Central memory CD8-positive, alpha-beta T cell (primary cell): ENCODE data around the gene SLC35B4.

Experiments
- ATAC-seq: fragments of 150-1000 bp; cut with Tn5 transposase; replicated peaks from 2 replicates; pipeline ENCODE4 v1.10.0; 2022; ENCODE audit warnings: mild to moderate bottlenecking, moderate FRiP score, moderate number of reproducible peaks; ENCODE audit not compliant: poor library complexity, severe bottlenecking; ENCODE audit errors: extremely low read depth
- DNase-seq, 2 donors: peaks; one replicate each; pipeline ENCODE4 v3.0.0; 2021; ENCODE audit warnings: low spot score in 2 of 2
- H3K27ac Mint-ChIP-seq: one replicate; pipeline ENCODE4 v1.8.0; 2022; ENCODE audit warnings: low read depth, mild to moderate bottlenecking, moderate library complexity, mixed read lengths
- H3K27me3 Mint-ChIP-seq: one replicate; pipeline ENCODE4 v1.8.0; 2022; ENCODE audit warnings: mixed read lengths
- H3K36me3 Mint-ChIP-seq: one replicate; pipeline ENCODE4 v1.8.0; 2022; ENCODE audit warnings: mild to moderate bottlenecking, moderate library complexity, mixed read lengths; ENCODE audit not compliant: insufficient read depth
- H3K4me1 Mint-ChIP-seq: one replicate; pipeline ENCODE4 v1.8.0; 2022; ENCODE audit warnings: mixed read lengths
- H3K4me3 Mint-ChIP-seq: one replicate; pipeline ENCODE4 v1.8.0; 2022; ENCODE audit warnings: mild to moderate bottlenecking, moderate library complexity, mixed read lengths
- H3K9me3 Mint-ChIP-seq: one replicate; pipeline ENCODE4 v1.8.0; 2022; ENCODE audit warnings: mixed read lengths

The SLC35B4 gene

DNA sequence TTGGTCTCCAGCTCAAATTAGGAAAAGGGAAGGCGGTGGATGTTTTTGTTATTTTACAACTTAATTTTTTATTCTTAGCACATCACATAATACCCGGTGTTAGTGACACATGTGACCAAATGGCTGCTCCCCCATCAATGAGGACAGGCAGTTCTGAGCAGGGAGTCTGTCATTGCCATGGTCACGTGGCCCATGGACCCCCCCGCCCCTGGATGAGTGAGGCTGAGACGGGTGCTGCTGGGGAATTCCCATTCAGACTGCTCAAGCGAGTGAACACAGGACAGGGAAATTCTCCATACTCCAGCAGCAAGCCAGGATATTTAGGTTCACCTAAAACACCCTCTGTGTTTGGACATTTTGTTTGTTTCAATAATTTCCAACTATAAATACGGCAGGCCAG, 34.7 kb upstream of the SLC35B4 start:
- no peaks in the 10 kb centered on the region for H3K36me3 Mint-ChIP-seq
- no peaks in the 10 kb centered on the region for H3K9me3 Mint-ChIP-seq
- ATAC-seq (no peak), DNase-seq (no peak)
- H3K27me3 Mint-ChIP-seq = peaks cover 48% of the 10 kb centered on the region
- H3K27ac Mint-ChIP-seq = no peak overlapping the region
- H3K4me1 Mint-ChIP-seq = no peaks in the 10 kb centered on the region
- no peak overlapping the region for H3K4me3 Mint-ChIP-seq

DNA sequence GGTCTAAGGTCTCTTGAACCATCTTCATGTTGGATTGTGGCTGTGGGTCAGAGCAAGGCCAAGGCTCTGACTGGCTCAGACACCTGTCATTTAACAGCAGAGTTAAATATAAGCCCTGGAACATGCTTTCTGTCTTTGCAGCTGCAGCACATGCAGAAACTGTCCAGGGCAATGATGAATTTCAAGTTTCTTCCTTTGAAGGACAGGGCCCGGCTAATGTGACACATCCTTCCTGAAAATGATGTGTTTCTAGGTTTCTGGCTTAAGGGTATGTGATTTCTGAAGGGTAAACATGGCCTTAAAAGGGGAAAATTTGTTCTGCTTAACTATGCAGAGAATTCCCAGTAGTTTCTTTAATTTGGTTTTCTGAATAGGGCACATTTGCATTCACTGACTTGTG, 34.0 kb upstream of the SLC35B4 start:
- no peak overlapping the region for H3K4me3 Mint-ChIP-seq
- H3K36me3 Mint-ChIP-seq = no peaks in the 10 kb centered on the region
- ATAC-seq = no peak
- no peak for DNase-seq
- no peak overlapping the region for H3K27ac Mint-ChIP-seq
- H3K9me3 Mint-ChIP-seq = no peaks in the 10 kb centered on the region
- no peaks in the 10 kb centered on the region for H3K4me1 Mint-ChIP-seq
- H3K27me3 Mint-ChIP-seq = peaks cover 47% of the 10 kb centered on the region

DNA sequence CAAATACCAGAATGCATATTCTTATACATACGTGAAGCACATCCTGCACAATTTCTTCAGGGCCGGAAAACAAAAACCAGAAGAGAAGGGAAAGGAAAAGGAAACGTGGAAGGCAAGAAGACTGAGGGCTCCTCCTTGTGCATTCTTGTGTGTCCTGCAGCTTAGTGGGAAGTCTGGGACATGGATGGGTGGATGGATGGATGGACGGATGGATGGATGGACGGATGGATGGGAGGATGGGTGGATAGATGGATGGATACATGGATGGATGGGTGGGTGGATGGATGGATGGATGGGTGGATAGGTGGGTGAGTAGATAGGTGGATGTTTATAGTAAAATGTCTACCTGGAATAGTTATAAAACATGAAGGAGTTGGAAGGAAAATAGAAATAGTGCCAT, 30.8 kb upstream of the SLC35B4 start:
- ATAC-seq = no peak
- H3K4me1 Mint-ChIP-seq = no peaks in the 10 kb centered on the region
- H3K9me3 Mint-ChIP-seq = no peaks in the 10 kb centered on the region
- H3K4me3 Mint-ChIP-seq = no peak overlapping the region
- DNase-seq = no peak
- peaks cover 55% of the 10 kb centered on the region for H3K27me3 Mint-ChIP-seq
- no peak overlapping the region for H3K27ac Mint-ChIP-seq
- no peaks in the 10 kb centered on the region for H3K36me3 Mint-ChIP-seq

DNA sequence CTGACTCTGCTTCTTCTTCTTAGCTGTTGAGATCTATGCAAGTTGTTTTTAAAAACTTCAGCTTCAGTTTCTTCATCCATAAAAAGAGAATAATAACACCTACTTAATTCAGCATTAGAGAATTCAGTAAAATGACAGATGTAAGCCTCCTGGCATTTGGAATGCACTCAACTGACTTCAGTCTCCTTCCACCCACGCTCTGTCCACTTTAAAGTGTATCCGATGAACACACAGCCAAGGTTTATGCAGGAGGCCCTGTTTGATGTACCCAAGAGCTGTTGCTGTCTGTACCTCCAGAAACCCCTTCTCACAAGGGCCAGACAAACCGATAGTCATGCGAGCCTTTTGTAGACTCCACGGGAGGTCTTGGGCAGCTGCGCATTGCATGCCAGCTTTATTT, 27.1 kb upstream of the SLC35B4 start:
- H3K4me3 Mint-ChIP-seq = no peak overlapping the region
- H3K4me1 Mint-ChIP-seq = no peaks in the 10 kb centered on the region
- ATAC-seq = no peak
- H3K36me3 Mint-ChIP-seq = no peaks in the 10 kb centered on the region
- H3K9me3 Mint-ChIP-seq = no peaks in the 10 kb centered on the region
- DNase-seq = no peak
- no peak overlapping the region for H3K27ac Mint-ChIP-seq
- H3K27me3 Mint-ChIP-seq = peaks cover 58% of the 10 kb centered on the region

DNA sequence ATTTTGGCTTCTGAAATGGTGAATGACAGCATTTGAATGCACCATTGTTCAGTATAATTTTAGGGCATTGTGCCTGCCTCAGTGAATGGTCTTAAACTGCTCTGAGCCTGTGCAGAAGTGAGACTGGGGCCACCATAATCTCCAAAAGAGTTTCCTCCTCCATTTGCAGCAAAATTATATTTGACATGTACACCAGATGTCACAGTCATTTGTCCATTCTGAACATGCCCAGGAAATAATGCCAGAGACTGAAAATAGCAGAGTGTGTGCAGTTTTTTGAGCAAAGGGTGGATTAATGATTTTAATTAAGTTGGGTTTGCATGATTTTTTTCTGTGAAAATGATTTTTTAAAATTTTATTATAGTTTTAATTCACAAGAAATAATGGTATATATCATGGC, 26.4 kb upstream of the SLC35B4 start:
- H3K36me3 Mint-ChIP-seq = no peaks in the 10 kb centered on the region
- DNase-seq = no peak
- H3K27me3 Mint-ChIP-seq = peaks cover 52% of the 10 kb centered on the region
- H3K4me3 Mint-ChIP-seq = no peak overlapping the region
- no peaks in the 10 kb centered on the region for H3K9me3 Mint-ChIP-seq
- H3K4me1 Mint-ChIP-seq = no peaks in the 10 kb centered on the region
- H3K27ac Mint-ChIP-seq = no peak overlapping the region
- no peak for ATAC-seq

DNA sequence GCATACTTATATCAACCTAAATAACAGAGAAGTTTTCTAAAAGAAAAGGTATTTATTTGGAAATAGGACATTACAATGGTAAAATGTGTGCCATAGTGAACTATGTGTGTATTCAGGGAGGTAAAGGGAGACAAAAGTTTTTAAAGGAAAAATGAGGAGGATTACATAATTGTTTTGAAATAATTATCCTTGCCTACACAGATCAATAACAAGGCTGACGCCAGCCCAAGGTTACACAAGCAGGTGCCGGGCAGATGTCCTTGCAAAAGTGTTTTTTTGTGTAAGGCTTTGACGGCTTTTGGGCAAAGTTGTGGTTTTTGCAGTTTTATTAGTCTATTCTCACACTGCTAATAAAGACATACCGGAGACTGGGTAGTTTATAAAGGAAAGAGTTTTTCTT, 22.7 kb upstream of the SLC35B4 start:
- Mint-ChIP-seq H3K4me3 (no peak overlapping the region), H3K36me3 (no peaks in the 10 kb centered on the region), H3K27ac (no peak overlapping the region), H3K9me3 (no peaks in the 10 kb centered on the region), H3K27me3 (peaks cover 30% of the 10 kb centered on the region), H3K4me1 (no peaks in the 10 kb centered on the region)
- ATAC-seq (no peak), DNase-seq (no peak)

DNA sequence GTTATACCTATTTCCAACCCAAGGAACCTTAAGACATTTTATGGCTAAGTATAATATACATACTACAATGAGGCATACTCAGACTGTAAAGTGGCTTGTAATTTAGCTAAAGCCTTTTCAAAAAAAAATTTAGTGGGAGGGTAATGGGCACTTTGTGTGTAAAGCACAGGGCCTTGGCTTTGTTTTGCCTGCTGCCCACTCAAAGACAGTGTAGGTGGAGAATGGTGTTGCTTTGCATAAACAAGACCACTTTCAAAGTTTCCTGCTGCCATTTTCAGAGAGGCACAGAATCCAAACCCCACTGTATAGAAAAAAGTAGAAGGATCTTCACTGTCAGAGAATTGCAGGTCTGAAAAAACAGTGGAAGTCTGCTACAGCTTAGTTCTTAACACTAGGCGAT, 21.2 kb upstream of the SLC35B4 start:
- Mint-ChIP-seq H3K36me3 (no peaks in the 10 kb centered on the region), H3K4me1 (no peaks in the 10 kb centered on the region), H3K4me3 (no peak overlapping the region), H3K27me3 (peaks cover 43% of the 10 kb centered on the region), H3K9me3 (no peaks in the 10 kb centered on the region), H3K27ac (no peak overlapping the region)
- ATAC-seq (no peak), DNase-seq (no peak)

DNA sequence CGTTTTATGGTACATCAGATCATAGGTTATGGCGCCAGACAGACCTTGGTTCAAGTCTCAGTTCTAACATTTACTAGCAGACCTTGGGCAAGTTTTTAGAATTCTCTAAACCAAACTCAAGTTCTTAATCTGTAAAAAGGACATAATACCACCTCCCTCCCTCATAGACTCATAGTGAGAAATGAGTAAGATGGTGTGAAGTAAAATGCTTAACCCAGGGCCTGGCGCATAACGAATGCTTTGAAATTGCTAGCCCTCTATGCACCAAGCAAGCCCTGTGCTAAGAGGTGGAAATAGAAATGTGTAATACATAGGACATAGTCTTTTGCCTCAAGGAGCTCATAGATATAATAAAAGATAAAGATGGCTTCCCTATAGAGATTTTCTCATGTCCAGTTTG, 17.7 kb upstream of the SLC35B4 start:
- no peak for DNase-seq
- no peaks in the 10 kb centered on the region for H3K4me1 Mint-ChIP-seq

DNA sequence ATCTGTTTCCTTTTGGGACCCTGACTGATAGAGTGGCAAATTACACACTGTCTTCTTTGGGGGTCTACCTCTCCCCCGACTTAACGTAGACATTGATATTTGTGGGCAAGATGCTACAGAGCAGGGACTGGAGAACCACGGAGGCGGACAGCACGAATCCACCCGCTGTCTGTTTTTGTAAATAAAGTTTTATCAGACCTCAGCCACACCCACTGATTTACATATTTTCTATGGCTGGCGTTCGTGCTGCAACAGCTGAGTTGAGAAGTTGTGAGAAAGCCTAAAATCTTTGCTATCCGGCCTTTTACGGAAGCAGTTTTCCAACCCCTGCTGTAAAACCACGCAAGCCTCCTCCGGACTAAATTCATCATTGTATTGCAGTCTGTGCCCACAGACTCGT, 17.2 kb upstream of the SLC35B4 start:
- no peak for ATAC-seq
- no peaks in the 10 kb centered on the region for H3K9me3 Mint-ChIP-seq

More for the DNA sequence above, 17.7 kb upstream of the SLC35B4 start:
- Mint-ChIP-seq H3K27ac (no peak overlapping the region), H3K4me3 (no peak overlapping the region), H3K9me3 (no peaks in the 10 kb centered on the region), H3K36me3 (no peaks in the 10 kb centered on the region), H3K27me3 (peaks cover 39% of the 10 kb centered on the region)
- no peak for ATAC-seq

DNA sequence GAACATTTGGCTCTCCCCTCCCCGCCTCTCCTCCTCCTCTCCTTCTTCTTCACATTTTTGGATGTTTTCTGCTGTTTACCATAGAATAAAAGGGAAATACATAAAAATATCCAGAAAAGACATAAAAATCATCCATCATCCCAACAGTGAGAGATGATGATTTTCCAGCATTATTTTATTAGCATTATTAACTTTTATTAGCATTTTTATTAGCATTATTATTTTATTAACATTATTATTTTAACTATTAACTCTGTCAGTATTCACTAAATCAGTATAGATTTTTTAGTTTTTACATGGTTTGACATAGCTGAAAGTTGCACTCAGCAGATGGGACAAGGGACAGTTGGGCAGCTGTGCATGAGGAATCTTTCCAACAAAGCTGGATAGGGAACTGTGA, 16.2 kb upstream of the SLC35B4 start:
- Mint-ChIP-seq H3K36me3 (peaks cover under 1% of the 10 kb centered on the region), H3K4me3 (no peak overlapping the region), H3K27me3 (peaks cover 39% of the 10 kb centered on the region), H3K27ac (no peak overlapping the region), H3K4me1 (peaks cover 3% of the 10 kb centered on the region), H3K9me3 (no peaks in the 10 kb centered on the region)
- ATAC-seq (no peak), DNase-seq (no peak)

More for the DNA sequence above, 17.2 kb upstream of the SLC35B4 start:
- Mint-ChIP-seq H3K36me3 (no peaks in the 10 kb centered on the region), H3K27ac (no peak overlapping the region), H3K27me3 (peaks cover 39% of the 10 kb centered on the region), H3K4me3 (no peak overlapping the region), H3K4me1 (no peaks in the 10 kb centered on the region)
- DNase-seq = no peak

DNA sequence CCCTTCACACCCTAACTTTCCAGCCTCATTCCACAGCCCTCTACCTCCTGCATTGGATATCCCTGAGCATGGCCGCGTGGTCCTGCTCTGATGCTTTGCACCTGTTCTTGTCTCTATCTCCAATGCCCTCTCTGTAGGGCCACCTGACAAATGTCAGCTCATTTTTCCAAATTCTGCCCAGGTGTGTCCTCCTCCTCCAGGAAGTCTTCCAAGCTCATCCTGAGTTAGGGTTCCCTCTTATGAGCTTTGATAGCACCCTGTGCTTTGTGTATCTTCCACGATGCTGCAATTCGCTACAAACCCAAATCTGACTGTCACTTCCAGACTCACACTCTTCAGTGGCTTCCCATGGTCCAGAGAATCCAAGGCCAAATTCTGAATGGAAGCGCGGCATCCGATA, 14.7 kb upstream of the SLC35B4 start:
- peaks cover 2% of the 10 kb centered on the region for H3K36me3 Mint-ChIP-seq
- H3K4me1 Mint-ChIP-seq = peaks cover 6% of the 10 kb centered on the region
- no peak overlapping the region for H3K27ac Mint-ChIP-seq
- H3K4me3 Mint-ChIP-seq = no peak overlapping the region
- H3K27me3 Mint-ChIP-seq = peaks cover 39% of the 10 kb centered on the region
- no peaks in the 10 kb centered on the region for H3K9me3 Mint-ChIP-seq
- ATAC-seq = no peak
- DNase-seq = no peak

DNA sequence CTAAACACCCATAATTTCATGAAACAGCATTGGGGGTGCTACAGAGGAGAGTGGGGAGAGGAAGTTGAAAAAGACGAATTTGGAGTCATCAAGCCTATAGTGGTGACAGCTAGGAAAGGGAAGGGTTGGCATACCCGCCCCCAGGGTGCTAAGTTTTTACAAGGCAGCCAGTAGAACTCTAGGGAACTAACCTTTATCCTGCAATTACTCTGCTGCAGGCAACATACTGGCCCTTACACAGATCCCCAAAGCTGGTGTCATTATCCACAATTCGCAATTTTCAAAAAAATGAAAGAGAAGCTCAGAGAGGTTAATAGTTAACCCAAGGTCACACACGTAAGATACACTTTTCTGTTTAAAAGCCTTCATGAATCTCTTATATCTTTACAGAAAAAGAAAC, 14.2 kb upstream of the SLC35B4 start:
- Mint-ChIP-seq H3K27ac (no peak overlapping the region), H3K36me3 (peaks cover 2% of the 10 kb centered on the region), H3K27me3 (peaks cover 39% of the 10 kb centered on the region), H3K4me3 (no peak overlapping the region), H3K4me1 (peaks cover 6% of the 10 kb centered on the region), H3K9me3 (no peaks in the 10 kb centered on the region)
- ATAC-seq (no peak), DNase-seq (no peak)

DNA sequence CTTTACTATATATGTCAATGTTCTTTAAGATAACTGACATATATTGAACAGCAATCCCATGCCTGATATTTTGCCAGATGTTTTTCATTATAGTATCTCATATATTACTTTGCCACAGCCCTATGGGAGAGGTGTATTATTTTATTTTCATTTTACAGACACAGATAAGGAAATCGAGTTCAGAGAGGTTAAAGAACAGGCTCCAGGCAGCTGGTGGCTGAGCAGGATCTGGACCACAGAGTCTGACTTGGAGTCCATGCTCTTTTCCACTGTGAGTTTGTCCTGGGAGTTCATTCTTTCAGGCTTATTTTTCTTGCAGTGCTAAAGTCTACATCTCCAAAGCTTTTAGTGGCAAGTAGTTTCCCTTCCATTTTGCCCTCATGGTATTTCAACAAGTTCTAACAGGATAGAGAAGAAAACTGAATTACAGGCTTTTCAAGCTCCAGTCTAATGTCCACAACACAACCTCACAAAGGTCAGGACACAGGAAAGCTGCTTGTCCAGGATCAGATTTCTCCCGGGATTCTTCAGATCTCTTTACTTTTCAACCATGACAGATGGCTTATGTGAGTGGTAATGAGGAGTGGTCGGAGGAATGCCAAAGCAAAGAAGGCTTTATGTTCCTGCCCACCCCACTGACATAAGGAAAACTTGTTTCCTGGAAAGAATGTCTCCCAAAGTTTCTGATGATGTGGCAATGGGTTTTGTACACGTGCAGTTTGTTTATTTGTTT, 13.1 kb upstream of the SLC35B4 start:
- no peak overlapping the region for H3K27ac Mint-ChIP-seq
- peaks cover 6% of the 10 kb centered on the region for H3K4me1 Mint-ChIP-seq
- DNase-seq (no peak), ATAC-seq (no peak)
- H3K4me3 Mint-ChIP-seq = no peak overlapping the region
- H3K9me3 Mint-ChIP-seq = no peaks in the 10 kb centered on the region
- peaks cover 29% of the 10 kb centered on the region for H3K27me3 Mint-ChIP-seq
- H3K36me3 Mint-ChIP-seq = peaks cover 2% of the 10 kb centered on the region
